ENCODE data around the gene ADARB1.

Gene ADARB1

DNA sequence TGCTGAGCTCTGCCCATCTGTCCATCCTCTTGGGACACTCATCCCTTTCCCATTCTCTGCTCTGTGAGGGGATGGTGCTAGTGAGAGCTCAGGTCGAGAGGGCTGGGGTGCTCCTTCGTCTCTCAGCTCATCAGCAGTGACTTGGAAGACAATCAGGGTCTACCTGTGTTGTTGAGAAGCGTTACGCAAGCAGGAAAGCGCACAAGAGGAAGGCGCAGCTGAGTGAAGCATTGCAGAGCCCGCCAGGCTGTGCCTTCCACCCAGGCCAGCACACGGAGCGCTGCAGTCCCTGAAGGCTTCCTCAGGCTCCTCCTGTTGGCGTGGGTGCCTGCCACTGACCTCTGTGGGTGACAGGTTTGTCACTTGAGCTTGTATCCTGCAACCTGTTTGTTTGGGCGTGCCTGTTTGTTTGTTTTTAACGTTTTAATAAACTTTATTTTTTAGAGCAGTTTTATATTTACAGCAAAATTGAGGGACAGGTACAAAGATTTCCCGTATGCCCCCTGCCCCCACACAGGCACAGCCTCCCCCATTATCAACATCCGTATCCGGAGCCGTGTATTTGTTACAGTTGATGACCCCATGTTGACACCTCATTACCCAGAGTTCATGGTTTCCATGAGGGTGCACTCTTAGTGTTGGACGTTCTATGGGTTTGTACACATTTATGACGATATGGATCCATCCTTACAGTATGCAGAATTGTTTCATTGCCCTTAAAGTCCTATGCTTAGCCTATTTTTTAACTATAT is 36.7 kb downstream of the ADARB1 start:
- H3K36me3 Mint-ChIP-seq = no peaks in the 10 kb centered on the region
- peaks cover 55% of the 10 kb centered on the region for H3K4me1 Mint-ChIP-seq
- H3K9me3 Mint-ChIP-seq = no peaks in the 10 kb centered on the region
- peak overlapping the region; percentile 45 for H3K27ac Mint-ChIP-seq
- H3K27me3 Mint-ChIP-seq = no peaks in the 10 kb centered on the region
- ATAC-seq (ENCODE audit: low read depth) = peak; percentile 23
- DNase-seq (ENCODE audit: low spot score in 2 of 2) = no peak
- peak overlapping the region; percentile 88 for H3K4me3 Mint-ChIP-seq

DNA sequence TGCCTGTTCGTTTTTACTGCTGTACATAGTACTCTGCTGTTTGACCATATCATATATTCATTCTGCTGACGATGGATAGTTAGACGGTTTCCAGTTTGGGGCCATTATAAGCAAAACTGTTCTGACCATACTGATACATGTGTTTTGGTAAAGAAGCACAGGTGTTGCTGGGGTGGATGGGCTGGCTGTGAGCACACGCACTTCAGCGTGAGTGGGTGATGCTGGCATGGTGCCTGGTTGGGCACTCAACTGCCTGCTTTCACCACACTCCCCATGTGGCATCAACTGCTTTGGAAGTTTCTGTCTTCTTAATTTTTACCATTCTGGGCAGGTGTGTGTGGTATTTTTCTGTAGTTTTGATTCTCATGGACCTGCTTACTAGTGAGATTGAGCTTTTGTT is 37.3 kb downstream of the ADARB1 start:
- Mint-ChIP-seq H3K9me3 (no peaks in the 10 kb centered on the region), H3K27me3 (no peaks in the 10 kb centered on the region), H3K27ac (no peak overlapping the region), H3K4me1 (peaks cover 50% of the 10 kb centered on the region), H3K36me3 (no peaks in the 10 kb centered on the region), H3K4me3 (peak overlapping the region; percentile 44)
- ATAC-seq (ENCODE audit: low read depth) (no peak), DNase-seq (ENCODE audit: low spot score in 2 of 2) (no peak)

DNA sequence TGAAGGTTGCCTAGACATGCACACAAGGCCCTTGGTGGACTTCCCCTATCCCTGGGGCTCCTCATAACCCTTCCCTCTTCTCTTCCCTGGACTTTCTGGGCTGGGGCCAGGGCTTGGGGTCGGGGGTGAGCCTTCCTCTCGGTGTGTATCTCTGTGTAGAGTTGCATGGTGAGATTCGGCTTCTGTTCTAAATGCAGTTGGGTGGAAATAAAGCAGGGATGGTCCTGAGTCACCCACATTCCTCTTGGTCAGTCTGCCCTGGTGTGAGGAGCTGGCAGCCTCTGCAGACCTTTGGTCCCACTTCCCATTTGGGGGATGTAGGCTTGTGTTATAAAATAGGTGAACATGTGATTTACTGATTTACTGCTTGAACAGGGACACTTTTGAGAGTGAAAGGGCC is 38.0 kb downstream of the ADARB1 start:
- peaks cover 48% of the 10 kb centered on the region for H3K4me1 Mint-ChIP-seq
- no peak overlapping the region for H3K27ac Mint-ChIP-seq
- no peak for DNase-seq (ENCODE audit: low spot score in 2 of 2)
- H3K27me3 Mint-ChIP-seq = no peaks in the 10 kb centered on the region
- H3K36me3 Mint-ChIP-seq = no peaks in the 10 kb centered on the region
- no peaks in the 10 kb centered on the region for H3K9me3 Mint-ChIP-seq
- no peak for ATAC-seq (ENCODE audit: low read depth)
- peak overlapping the region; percentile 15 for H3K4me3 Mint-ChIP-seq

DNA sequence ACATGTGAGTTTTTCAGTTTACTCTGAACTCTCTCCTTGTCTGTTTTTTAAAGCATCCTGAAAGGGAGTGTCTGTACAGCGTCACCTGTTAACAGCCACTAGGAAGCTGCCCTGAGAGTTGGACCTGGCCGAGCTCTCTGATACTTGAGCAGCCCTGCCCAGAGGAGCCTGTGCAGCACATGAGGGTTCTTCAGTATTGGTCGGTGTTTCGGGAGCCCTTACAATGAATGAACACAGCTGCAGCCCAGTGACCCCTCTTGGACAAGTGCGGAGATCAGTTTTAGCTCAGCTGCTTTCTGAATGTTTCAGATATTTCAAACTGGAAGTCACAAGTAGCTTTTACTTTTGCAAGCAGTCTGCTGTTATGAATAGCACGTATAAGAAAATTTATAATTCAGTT is 39.2 kb downstream of the ADARB1 start:
- no peaks in the 10 kb centered on the region for H3K36me3 Mint-ChIP-seq
- no peak overlapping the region for H3K4me3 Mint-ChIP-seq
- ATAC-seq (ENCODE audit: low read depth) (no peak), DNase-seq (ENCODE audit: low spot score in 2 of 2) (no peak)
- H3K27ac Mint-ChIP-seq = no peak overlapping the region
- H3K27me3 Mint-ChIP-seq = no peaks in the 10 kb centered on the region
- H3K4me1 Mint-ChIP-seq = peaks cover 48% of the 10 kb centered on the region
- no peaks in the 10 kb centered on the region for H3K9me3 Mint-ChIP-seq

DNA sequence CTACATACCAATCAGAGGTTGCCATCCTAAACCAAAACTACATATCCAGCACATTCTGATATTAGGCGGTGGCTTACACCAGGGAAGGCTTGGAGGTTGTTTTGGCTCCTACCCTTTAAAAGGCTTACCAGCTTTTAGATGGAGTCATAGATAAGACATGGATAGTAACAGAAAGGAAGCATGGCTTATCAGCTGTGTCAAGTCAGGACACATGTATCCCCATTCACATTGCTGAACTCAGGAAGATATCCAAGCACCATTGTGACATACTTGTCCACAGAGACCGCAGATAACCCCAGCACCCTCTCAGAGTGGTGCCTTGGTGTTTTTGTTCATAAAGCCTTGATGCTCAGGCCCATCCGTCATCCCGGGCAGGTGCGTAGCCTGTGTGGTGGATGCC is 39.7 kb downstream of the ADARB1 start:
- no peak for ATAC-seq (ENCODE audit: low read depth)
- no peak overlapping the region for H3K27ac Mint-ChIP-seq
- H3K4me1 Mint-ChIP-seq = peaks cover 42% of the 10 kb centered on the region
- peaks cover 2% of the 10 kb centered on the region for H3K36me3 Mint-ChIP-seq
- H3K9me3 Mint-ChIP-seq = no peaks in the 10 kb centered on the region
- DNase-seq (ENCODE audit: low spot score in 2 of 2) = no peak
- no peak overlapping the region for H3K4me3 Mint-ChIP-seq
- no peaks in the 10 kb centered on the region for H3K27me3 Mint-ChIP-seq

DNA sequence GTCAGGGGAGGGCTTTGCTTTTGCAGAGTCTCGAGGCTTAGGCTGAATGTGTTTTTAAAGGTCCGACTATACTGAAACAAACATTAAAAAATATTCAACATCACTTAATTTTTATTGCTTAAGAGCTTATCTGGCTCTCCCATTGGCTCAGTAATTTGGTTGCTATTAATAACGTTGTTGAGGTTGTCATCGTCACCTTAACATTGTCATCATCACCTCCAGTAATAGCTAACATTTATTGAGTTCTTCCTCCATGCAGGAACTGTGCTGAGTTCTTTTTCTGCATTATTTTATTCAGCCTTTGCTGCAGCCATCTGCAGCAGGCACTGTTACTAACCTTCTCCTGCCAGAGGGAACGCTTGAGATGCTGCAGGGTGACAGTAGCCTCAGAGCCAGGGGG is 40.1 kb downstream of the ADARB1 start:
- peaks cover 2% of the 10 kb centered on the region for H3K36me3 Mint-ChIP-seq
- H3K27ac Mint-ChIP-seq = no peak overlapping the region
- DNase-seq (ENCODE audit: low spot score in 2 of 2) = no peak
- peaks cover 38% of the 10 kb centered on the region for H3K4me1 Mint-ChIP-seq
- H3K27me3 Mint-ChIP-seq = no peaks in the 10 kb centered on the region
- H3K9me3 Mint-ChIP-seq = no peaks in the 10 kb centered on the region
- no peak for ATAC-seq (ENCODE audit: low read depth)
- H3K4me3 Mint-ChIP-seq = no peak overlapping the region

DNA sequence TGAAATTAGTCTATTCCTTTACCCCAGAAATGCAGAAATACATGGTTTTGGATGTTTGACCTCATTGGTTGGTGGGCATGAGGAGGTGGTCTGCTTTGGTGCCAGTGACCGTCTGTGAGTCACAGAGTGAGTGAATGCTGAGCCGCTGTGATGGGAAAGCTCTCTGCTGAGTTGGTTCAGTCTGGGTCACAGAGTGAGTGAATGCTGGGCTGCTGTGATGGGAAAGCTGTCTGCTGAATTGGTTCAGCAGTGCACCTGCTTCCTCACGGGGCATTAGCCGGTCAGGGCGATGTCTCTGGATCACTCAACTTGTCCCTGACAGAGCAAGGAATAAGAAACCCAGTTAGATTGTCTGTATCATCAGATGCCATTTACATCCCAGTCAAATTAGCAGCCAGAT is 40.8 kb downstream of the ADARB1 start:
- Mint-ChIP-seq H3K27me3 (no peaks in the 10 kb centered on the region), H3K4me3 (no peak overlapping the region), H3K9me3 (no peaks in the 10 kb centered on the region), H3K27ac (no peak overlapping the region), H3K36me3 (peaks cover 2% of the 10 kb centered on the region), H3K4me1 (peaks cover 38% of the 10 kb centered on the region)
- ATAC-seq (ENCODE audit: low read depth) = no peak
- no peak for DNase-seq (ENCODE audit: low spot score in 2 of 2)

DNA sequence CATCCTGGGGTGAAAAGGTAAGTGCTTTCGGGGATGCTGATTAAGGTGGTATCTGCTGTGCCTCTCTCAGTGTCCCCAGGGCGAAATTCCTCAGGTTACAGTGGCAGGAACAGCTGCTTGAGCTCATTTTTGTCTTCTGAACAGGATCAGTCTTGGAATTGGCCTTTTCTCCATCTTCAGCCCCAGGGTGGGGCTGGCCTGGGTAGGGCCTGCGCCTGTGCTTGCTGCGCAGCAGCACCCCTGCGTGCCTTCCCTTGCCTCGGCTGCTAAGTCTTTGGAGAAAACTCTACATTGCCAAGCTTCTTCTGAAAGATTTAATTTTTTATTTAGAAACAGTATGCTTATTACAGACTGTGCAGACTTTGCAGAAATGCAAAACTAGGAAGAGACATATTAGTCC is 41.7 kb downstream of the ADARB1 start:
- ATAC-seq (ENCODE audit: low read depth) = no peak

DNA sequence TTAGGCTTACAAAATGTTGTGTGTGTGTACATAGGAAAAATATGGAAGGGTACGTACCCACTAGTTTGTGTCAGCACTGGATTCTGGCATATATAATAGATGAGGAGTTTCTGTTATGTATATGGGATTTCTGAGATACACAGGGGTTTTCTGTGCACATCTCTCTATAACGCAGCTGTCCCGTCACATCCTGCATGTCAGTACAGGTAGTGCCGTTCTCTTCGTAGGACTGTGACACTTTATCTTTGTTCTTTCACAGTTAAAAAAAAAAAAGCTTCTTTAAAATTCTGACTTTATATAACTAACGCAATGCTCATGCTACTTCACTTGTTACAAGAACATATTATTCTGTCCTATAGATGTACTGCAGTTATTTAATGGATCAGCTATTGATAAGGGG is 42.9 kb downstream of the ADARB1 start:
- H3K27me3 Mint-ChIP-seq = no peaks in the 10 kb centered on the region
- DNase-seq (ENCODE audit: low spot score in 2 of 2) = no peak
- peaks cover 30% of the 10 kb centered on the region for H3K4me1 Mint-ChIP-seq
- H3K27ac Mint-ChIP-seq = no peak overlapping the region
- no peak for ATAC-seq (ENCODE audit: low read depth)
- H3K4me3 Mint-ChIP-seq = no peak overlapping the region
- H3K36me3 Mint-ChIP-seq = peaks cover 9% of the 10 kb centered on the region
- no peaks in the 10 kb centered on the region for H3K9me3 Mint-ChIP-seq

More for the DNA sequence above, 41.7 kb downstream of the ADARB1 start:
- Mint-ChIP-seq H3K4me1 (peaks cover 35% of the 10 kb centered on the region), H3K27me3 (no peaks in the 10 kb centered on the region), H3K4me3 (no peak overlapping the region), H3K9me3 (no peaks in the 10 kb centered on the region), H3K36me3 (peaks cover 7% of the 10 kb centered on the region), H3K27ac (no peak overlapping the region)
- DNase-seq (ENCODE audit: low spot score in 2 of 2) = no peak

DNA sequence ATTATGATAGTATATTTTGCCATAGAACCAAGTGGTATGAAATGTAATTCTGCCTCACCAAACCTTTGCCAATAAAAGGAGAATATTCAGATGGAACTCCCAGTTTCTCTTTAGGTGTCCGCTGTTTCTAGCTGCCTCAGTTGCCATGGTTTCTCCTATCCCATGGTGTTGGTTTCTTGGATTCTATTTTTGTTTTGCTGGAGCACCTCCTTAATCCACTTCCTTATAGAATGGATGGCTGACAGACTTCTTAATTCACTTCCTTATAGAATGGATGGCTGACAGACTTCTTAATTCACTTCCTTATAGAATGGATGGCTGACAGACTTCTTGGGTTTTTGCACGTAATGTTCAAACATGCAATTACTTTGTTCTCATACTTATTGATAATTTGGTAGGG is 43.7 kb downstream of the ADARB1 start:
- no peak for ATAC-seq (ENCODE audit: low read depth)
- DNase-seq (ENCODE audit: low spot score in 2 of 2) = no peak
- H3K27ac Mint-ChIP-seq = no peak overlapping the region
- H3K4me1 Mint-ChIP-seq = peaks cover 30% of the 10 kb centered on the region
- no peaks in the 10 kb centered on the region for H3K27me3 Mint-ChIP-seq
- no peak overlapping the region for H3K4me3 Mint-ChIP-seq
- no peaks in the 10 kb centered on the region for H3K9me3 Mint-ChIP-seq
- peaks cover 9% of the 10 kb centered on the region for H3K36me3 Mint-ChIP-seq

DNA sequence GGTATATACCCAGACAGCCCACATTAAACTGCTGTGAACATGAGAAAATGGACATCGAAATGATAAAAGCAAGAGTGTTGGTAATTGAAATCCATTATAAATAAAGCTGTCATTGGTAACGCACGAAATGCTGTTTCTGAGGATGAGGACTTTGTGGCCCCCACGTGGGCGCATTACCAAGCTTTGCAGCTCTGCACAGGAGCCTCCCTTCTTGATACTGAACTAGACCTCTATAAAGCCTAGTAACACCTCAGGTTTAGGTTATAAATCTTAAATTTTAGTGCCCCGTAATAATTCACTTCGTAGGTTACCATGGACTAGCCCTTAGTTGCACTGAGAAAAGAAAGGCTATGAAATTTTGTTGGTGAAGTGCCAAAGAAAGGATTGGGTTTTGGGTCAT is 45.4 kb downstream of the ADARB1 start:
- Mint-ChIP-seq H3K4me1 (peaks cover 36% of the 10 kb centered on the region), H3K27me3 (no peaks in the 10 kb centered on the region), H3K36me3 (peaks cover 9% of the 10 kb centered on the region), H3K27ac (no peak overlapping the region), H3K4me3 (no peak overlapping the region), H3K9me3 (no peaks in the 10 kb centered on the region)
- DNase-seq (ENCODE audit: low spot score in 2 of 2) (no peak), ATAC-seq (ENCODE audit: low read depth) (no peak)

DNA sequence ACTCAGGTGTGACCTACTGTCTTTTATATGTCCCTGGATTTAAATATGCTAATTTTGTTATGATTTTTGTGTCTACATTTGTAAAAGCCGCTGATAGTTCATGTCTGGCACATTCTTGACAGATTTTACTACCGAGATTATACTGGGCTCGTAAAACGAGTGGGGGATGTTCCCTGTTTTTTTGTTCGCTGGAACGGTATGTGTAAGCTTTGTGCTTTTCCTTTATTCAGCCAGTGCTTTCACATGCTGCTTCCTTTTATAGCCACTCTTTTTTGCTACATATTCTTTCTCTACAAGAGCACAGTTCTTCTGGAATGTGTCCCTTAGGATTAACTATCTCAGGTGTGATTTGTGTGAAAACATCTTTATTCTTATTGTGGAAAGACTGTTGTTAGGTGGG is 46.6 kb downstream of the ADARB1 start:
- H3K4me3 Mint-ChIP-seq = no peak overlapping the region
- no peaks in the 10 kb centered on the region for H3K27me3 Mint-ChIP-seq
- DNase-seq (ENCODE audit: low spot score in 2 of 2) (no peak), ATAC-seq (ENCODE audit: low read depth) (no peak)
- no peaks in the 10 kb centered on the region for H3K9me3 Mint-ChIP-seq
- H3K27ac Mint-ChIP-seq = no peak overlapping the region
- H3K4me1 Mint-ChIP-seq = peaks cover 36% of the 10 kb centered on the region
- peaks cover 9% of the 10 kb centered on the region for H3K36me3 Mint-ChIP-seq

DNA sequence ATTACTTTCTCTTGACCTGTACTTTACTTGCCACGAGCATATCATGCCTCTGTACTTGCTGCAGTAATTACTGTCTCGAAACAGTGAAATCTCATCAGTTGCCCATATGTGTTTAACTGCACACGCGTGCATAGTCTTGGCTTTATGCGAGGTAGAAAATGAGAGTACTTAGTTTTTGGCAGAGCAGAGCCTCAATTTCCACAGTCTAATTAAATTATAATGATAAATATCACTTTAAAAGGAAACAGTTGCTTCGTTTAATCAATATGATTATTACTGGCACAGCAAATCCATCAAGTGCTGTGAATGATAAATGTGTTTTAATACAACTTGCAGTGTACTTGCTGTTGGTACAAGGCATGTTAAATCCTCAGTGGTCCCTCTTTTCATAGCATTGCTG is 47.6 kb downstream of the ADARB1 start:
- DNase-seq (ENCODE audit: low spot score in 2 of 2) = no peak
- Mint-ChIP-seq H3K27me3 (no peaks in the 10 kb centered on the region), H3K4me1 (peaks cover 47% of the 10 kb centered on the region), H3K4me3 (no peak overlapping the region), H3K27ac (no peak overlapping the region), H3K9me3 (no peaks in the 10 kb centered on the region), H3K36me3 (peaks cover 9% of the 10 kb centered on the region)
- ATAC-seq (ENCODE audit: low read depth) = no peak

DNA sequence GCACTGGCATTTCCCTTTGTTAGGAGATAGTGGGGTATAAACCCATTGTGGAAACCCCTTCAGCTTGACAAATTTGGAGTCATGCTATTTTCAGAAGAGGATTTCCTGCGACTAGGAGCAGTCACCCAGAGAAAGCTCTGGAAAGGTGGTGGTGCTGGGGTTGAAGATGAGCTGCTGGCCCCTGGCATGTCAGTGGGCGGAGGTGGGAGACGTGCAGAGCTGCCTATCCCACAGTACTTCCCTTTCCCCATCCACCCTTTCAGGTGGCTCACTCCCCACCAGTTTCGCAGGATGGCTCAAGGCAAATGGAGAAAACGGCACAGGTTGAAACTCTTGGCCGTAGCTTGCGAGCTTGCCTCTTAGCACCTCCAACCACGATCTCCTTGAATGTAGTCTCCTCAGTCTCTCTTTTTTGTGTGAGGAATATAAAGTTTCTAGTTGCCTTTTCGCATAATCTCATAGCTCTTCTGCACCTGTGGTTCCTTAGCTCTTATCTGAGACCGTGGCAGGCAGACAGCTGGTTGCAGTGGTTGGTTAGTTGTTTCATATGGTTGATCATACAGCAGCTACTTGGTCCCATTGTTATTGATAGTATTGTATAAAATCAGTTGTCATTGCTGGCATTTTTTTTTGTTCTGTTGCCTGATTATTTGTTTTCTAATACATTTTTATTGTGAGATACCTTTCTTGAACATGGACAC is 48.2 kb downstream of the ADARB1 start:
- H3K4me1 Mint-ChIP-seq = peaks cover 53% of the 10 kb centered on the region
- H3K36me3 Mint-ChIP-seq = peaks cover 9% of the 10 kb centered on the region
- H3K27ac Mint-ChIP-seq = no peak overlapping the region
- DNase-seq (ENCODE audit: low spot score in 2 of 2) (no peak), ATAC-seq (ENCODE audit: low read depth) (no peak)
- H3K27me3 Mint-ChIP-seq = no peaks in the 10 kb centered on the region
- no peak overlapping the region for H3K4me3 Mint-ChIP-seq
- H3K9me3 Mint-ChIP-seq = no peaks in the 10 kb centered on the region

DNA sequence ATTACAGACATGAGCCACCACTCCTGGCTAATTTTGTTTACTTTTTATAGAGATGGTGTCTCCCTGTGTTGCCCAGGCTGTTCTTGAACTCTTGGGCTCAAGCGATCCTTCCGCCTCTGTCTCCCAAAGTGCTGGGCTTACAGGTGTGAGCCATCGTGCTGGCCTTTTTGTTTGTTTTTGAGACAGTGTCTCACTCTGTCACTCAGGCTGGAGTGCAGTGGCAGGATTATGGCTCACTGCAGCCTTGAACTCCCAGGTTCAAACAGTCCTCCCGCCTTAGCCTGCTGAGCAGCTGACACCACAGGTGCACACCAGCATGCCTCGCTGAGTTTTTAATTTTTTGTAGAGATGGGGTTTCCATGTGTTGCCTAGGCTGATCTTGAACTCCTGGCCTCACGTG is 49.1 kb downstream of the ADARB1 start:
- DNase-seq (ENCODE audit: low spot score in 2 of 2) (no peak), ATAC-seq (ENCODE audit: low read depth) (no peak)
- no peaks in the 10 kb centered on the region for H3K9me3 Mint-ChIP-seq
- H3K27ac Mint-ChIP-seq = no peak overlapping the region
- H3K27me3 Mint-ChIP-seq = no peaks in the 10 kb centered on the region
- peaks cover 9% of the 10 kb centered on the region for H3K36me3 Mint-ChIP-seq
- H3K4me1 Mint-ChIP-seq = peaks cover 58% of the 10 kb centered on the region
- H3K4me3 Mint-ChIP-seq = peak overlapping the region; percentile 34
